Left lung (tissue), 10 donors: Measurements from ENCODE around the gene TBCD. TPM values are rescaled to one million over a fixed set of nuclear protein-coding genes. Genes with fewer than 3 reads are reported as not detected.

ENCODE experiments used
- ATAC-seq: fragments of 200-7000 bp; cut with Tn5 transposase; one replicate; pipeline ENCODE4 v1.9.1; 2020; ENCODE audit warnings: moderate library complexity
- DNase-seq, 4 donors: peaks; one replicate each; pipeline ENCODE4 v3.0.0-alpha.2; 2013 to 2020
- H3K27ac ChIP-seq, 2 donors: fragments of 200-600 bp; sonication (generic) in 1 of 2; one replicate each; pipeline versions ENCODE4 v1.5.0 to v1.8.0; 2020 to 2021
- H3K27me3 ChIP-seq, 2 donors: fragments of 200-600 bp; sonication (generic) in 1 of 2; one replicate each; pipeline versions ENCODE4 v1.5.0 to v1.8.0; 2020 to 2021
- H3K36me3 ChIP-seq, 2 donors: fragments of 200-600 bp; sonication (generic) in 1 of 2; one replicate each; pipeline versions ENCODE4 v1.5.0 to v1.8.0; 2020 to 2021
- H3K4me1 ChIP-seq, 2 donors: fragments of 200-600 bp; one replicate each; pipeline ENCODE4 v1.8.0; 2021
- H3K4me3 ChIP-seq, 2 donors: fragments of 200-600 bp; sonication (generic) in 1 of 2; one replicate each; pipeline versions ENCODE4 v1.5.0 to v1.8.0; 2020 to 2021; ENCODE audit warnings: mild to moderate bottlenecking in 1 of 2
- H3K9me3 ChIP-seq, 2 donors: fragments of 200-600 bp; sonication (generic) in 1 of 2; one replicate each; pipeline versions ENCODE4 v1.5.0 to v1.8.0; 2020 to 2021
- intact Hi-C, 2 donors: fragments of 100-400 bp; cut with DNase I; formaldehyde crosslinking; loops; one replicate each; pipeline versions ENCODE4 v1.11.2 to v1.14.2; 2022
- polyA plus RNA-seq, 6 donors: library from polyadenylated mRNA; unstranded; fragments of 120-200 nt; gene quantifications; one replicate each; pipeline ENCODE4 v1.2.1, GENCODE V29; 2013; ENCODE audit not compliant: insufficient read length in 6 of 6
- total RNA-seq, 2 donors: library from RNA; stranded (reverse); fragmentation: NEBNext Ultra II Directional; extraction: Animal tissue kit (Norgen Biotek cat#: 25700); gene quantifications; one replicate each; pipeline ENCODE4 v1.2.1, GENCODE V29; 2021
- TF ChIP-seq, protein P1 (sequence below), 2 donors: fragments of 200-600 bp; sonication (generic) in 1 of 2; IDR thresholded peaks; one replicate each; pipeline versions ENCODE4 v1.5.0 to v1.8.0; 2021; ENCODE audit warnings: antibody characterized with exemption in 2 of 2
- donor health status: DM: no; HTN: yes; CAD: no.
- donor health status: DM: no; HTN: no; CAD: no.

TBCD gene
- total and polyA plus RNA-seq, 8 donors = 87.2 to 133 (median 104) TPM

- peak in 3 of 4 donors; percentile 49 to 76 (median 49) for DNase-seq
- Histone ChIP-seq H3K4me3 (no peak overlapping the region), H3K36me3 (peaks cover 0 to 41% of the 10 kb centered on the region in 2 donors), H3K27ac (no peak overlapping the region), H3K4me1 (no peaks in the 10 kb centered on the region), H3K27me3 (no peaks in the 10 kb centered on the region), H3K9me3 (no peaks in the 10 kb centered on the region)
- ATAC-seq = peak; percentile 73
- intact Hi-C loops = no loop called here
- TF ChIP-seq, protein P1, sequence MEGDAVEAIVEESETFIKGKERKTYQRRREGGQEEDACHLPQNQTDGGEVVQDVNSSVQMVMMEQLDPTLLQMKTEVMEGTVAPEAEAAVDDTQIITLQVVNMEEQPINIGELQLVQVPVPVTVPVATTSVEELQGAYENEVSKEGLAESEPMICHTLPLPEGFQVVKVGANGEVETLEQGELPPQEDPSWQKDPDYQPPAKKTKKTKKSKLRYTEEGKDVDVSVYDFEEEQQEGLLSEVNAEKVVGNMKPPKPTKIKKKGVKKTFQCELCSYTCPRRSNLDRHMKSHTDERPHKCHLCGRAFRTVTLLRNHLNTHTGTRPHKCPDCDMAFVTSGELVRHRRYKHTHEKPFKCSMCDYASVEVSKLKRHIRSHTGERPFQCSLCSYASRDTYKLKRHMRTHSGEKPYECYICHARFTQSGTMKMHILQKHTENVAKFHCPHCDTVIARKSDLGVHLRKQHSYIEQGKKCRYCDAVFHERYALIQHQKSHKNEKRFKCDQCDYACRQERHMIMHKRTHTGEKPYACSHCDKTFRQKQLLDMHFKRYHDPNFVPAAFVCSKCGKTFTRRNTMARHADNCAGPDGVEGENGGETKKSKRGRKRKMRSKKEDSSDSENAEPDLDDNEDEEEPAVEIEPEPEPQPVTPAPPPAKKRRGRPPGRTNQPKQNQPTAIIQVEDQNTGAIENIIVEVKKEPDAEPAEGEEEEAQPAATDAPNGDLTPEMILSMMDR (IDR thresholded peaks at IDR 0.05) = no peak
Measured at GRCh38 chr17:82804442-82805191, 52.8 kb downstream of the TBCD start.

- DNase-seq (peak in 1 of 4 donors; percentile 43), ATAC-seq (no peak)
- intact Hi-C loops = no loop called here
- H3K27ac ChIP-seq = no peak overlapping the region
- TF ChIP-seq, protein P1 (IDR thresholded peaks at IDR 0.05) = no peak
- no peaks in the 10 kb centered on the region for H3K9me3 ChIP-seq
- H3K4me1 ChIP-seq = no peaks in the 10 kb centered on the region
- peaks cover 0 to 44% of the 10 kb centered on the region in 2 donors for H3K36me3 ChIP-seq
- no peaks in the 10 kb centered on the region for H3K27me3 ChIP-seq
- no peak overlapping the region for H3K4me3 ChIP-seq
Measured at GRCh38 chr17:82805254-82805653, 53.4 kb downstream of the TBCD start.

DNA sequence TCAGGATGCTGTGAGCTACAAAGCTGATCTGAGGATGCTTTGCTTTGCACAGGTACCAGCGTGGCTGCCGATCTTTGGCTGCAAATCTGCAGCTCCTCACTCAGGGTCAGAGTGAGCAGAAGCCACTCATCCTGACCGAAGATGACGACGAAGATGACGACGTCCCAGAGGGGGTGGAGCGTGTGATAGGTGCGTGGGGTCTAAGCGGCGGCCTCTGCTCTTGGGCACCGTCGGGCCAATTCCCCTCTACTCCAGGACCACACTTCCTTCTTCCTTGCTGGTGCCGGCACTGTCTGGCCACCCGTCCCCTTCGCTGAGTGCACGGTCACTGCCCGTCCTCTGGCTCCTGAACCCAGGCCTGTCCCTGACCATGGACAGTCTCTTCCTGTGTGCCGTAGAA lies 54.0 kb downstream of the TBCD start:
- TF ChIP-seq, protein P1 (IDR thresholded peaks at IDR 0.05) = no peak
- peak in 1 of 4 donors; percentile 57 for DNase-seq
- intact Hi-C loops = no loop called here
- Histone ChIP-seq H3K4me3 (no peak overlapping the region), H3K36me3 (peaks cover 0 to 46% of the 10 kb centered on the region in 2 donors), H3K9me3 (no peaks in the 10 kb centered on the region), H3K27ac (no peak overlapping the region), H3K4me1 (no peaks in the 10 kb centered on the region), H3K27me3 (no peaks in the 10 kb centered on the region)
- ATAC-seq = no peak

- no peaks in the 10 kb centered on the region for H3K9me3 ChIP-seq
- TF ChIP-seq, protein P1 (IDR thresholded peaks at IDR 0.05) = no peak
- intact Hi-C loops = no loop called here
- no peaks in the 10 kb centered on the region for H3K27me3 ChIP-seq
- ATAC-seq (no peak), DNase-seq (peak in 1 of 4 donors; percentile 65)
- no peak overlapping the region for H3K27ac ChIP-seq
- no peak overlapping the region for H3K4me3 ChIP-seq
- H3K4me1 ChIP-seq = no peaks in the 10 kb centered on the region
- H3K36me3 ChIP-seq = peaks cover 0 to 49% of the 10 kb centered on the region in 2 donors
Measured at GRCh38 chr17:82806645-82807044, 54.8 kb downstream of the TBCD start.

GRCh38 chr17:82807101-82807500 lies 55.2 kb downstream of the TBCD start:
- no peak overlapping the region for H3K4me3 ChIP-seq
- H3K9me3 ChIP-seq = no peaks in the 10 kb centered on the region
- no peaks in the 10 kb centered on the region for H3K27me3 ChIP-seq
- DNase-seq (peak in 1 of 4 donors; percentile 41), ATAC-seq (no peak)
- H3K36me3 ChIP-seq = peaks cover 0 to 54% of the 10 kb centered on the region in 2 donors
- no peaks in the 10 kb centered on the region for H3K4me1 ChIP-seq
- intact Hi-C loops = no loop called here
- no peak overlapping the region for H3K27ac ChIP-seq
- TF ChIP-seq, protein P1 (IDR thresholded peaks at IDR 0.05) = no peak
